Measurements from ENCODE around the gene RASAL2. TPM values are rescaled to one million over a fixed set of nuclear protein-coding genes. Genes with fewer than 3 reads are reported as not detected.

The RASAL2 gene
- total RNA-seq, 1 donor from 2014 or later = 44.2 TPM

GRCh38 chr1:178412400-178412770, 318.5 kb downstream of the RASAL2 start:
- Histone ChIP-seq H3K9ac (ENCODE audit: low read length) (no peak overlapping the region), H3K79me2 (ENCODE audit: insufficient read depth, low read length) (peaks cover 3% of the 10 kb centered on the region), H3K9me3 (ENCODE audit: insufficient read depth, low read depth, low read length) (no peaks in the 10 kb centered on the region), H3K4me3 (ENCODE audit: insufficient read depth, low read depth, low read length) (no peak overlapping the region), H3K4me1 (ENCODE audit: insufficient read depth, low read length) (no peaks in the 10 kb centered on the region), H3K27ac (ENCODE audit: low read depth, low read length) (no peak overlapping the region), H2AFZ (ENCODE audit: low read depth, low read length) (no peak overlapping the region), H3K27me3 (ENCODE audit: insufficient read depth, low read length) (no peaks in the 10 kb centered on the region), H3K36me3 (ENCODE audit: insufficient read depth, low read length) (no peaks in the 10 kb centered on the region), H3K4me2 (ENCODE audit: low read length) (no peak overlapping the region), H4K20me1 (ENCODE audit: insufficient read depth, low read length) (no peaks in the 10 kb centered on the region)
- Mint-ChIP-seq H3K36me3 (ENCODE audit: low read depth, unreplicated experiment) (peaks cover 24% of the 10 kb centered on the region), H3K27ac (ENCODE audit: unreplicated experiment) (no peak overlapping the region), H3K9me3 (ENCODE audit: unreplicated experiment) (peaks cover 12% of the 10 kb centered on the region), H3K4me3 (ENCODE audit: unreplicated experiment) (no peak overlapping the region), H3K4me1 (ENCODE audit: low read depth, unreplicated experiment) (peaks cover 7% of the 10 kb centered on the region), H3K27me3 (ENCODE audit: low read depth, unreplicated experiment) (no peaks in the 10 kb centered on the region)
- FAIRE-seq (no peak), DNase-seq (ENCODE audit: low read depth) (peak; percentile 38)
- no peak for TF ChIP-seq EZH2 (IDR thresholded peaks at IDR 0.05; ENCODE audit: insufficient read depth, low read length)
- no peak for TF ChIP-seq CTCF (IDR thresholded peaks at IDR 0.05; ENCODE audit: insufficient read depth, low read depth, low read length)

- Mint-ChIP-seq H3K27ac (ENCODE audit: unreplicated experiment) (no peak overlapping the region), H3K9me3 (ENCODE audit: unreplicated experiment) (no peaks in the 10 kb centered on the region)
- no peak overlapping the region for H3K4me2 ChIP-seq (ENCODE audit: low read length)
Measured at GRCh38 chr1:178417858-178418257, 324.0 kb downstream of the RASAL2 start.

More at GRCh38 chr1:178417858-178418257, 324.0 kb downstream of the RASAL2 start:
- no peaks in the 10 kb centered on the region for H3K27me3 Mint-ChIP-seq (ENCODE audit: low read depth, unreplicated experiment)
- H2AFZ ChIP-seq (ENCODE audit: low read depth, low read length) = no peak overlapping the region
- no peaks in the 10 kb centered on the region for H4K20me1 ChIP-seq (ENCODE audit: insufficient read depth, low read length)
- no peaks in the 10 kb centered on the region for H3K4me1 ChIP-seq (ENCODE audit: insufficient read depth, low read length)
- no peak overlapping the region for H3K4me3 Mint-ChIP-seq (ENCODE audit: unreplicated experiment)
- H3K27ac ChIP-seq (ENCODE audit: low read depth, low read length) = no peak overlapping the region
- TF ChIP-seq CTCF (IDR thresholded peaks at IDR 0.05; ENCODE audit: insufficient read depth, low read depth, low read length) (no peak), EZH2 (IDR thresholded peaks at IDR 0.05; ENCODE audit: insufficient read depth, low read length) (no peak)
- H3K9ac ChIP-seq (ENCODE audit: low read length) = no peak overlapping the region
- H3K4me1 Mint-ChIP-seq (ENCODE audit: low read depth, unreplicated experiment) = peaks cover 4% of the 10 kb centered on the region
- no peaks in the 10 kb centered on the region for H3K9me3 ChIP-seq (ENCODE audit: insufficient read depth, low read depth, low read length)
- no peaks in the 10 kb centered on the region for H3K36me3 ChIP-seq (ENCODE audit: insufficient read depth, low read length)
- no peaks in the 10 kb centered on the region for H3K36me3 Mint-ChIP-seq (ENCODE audit: low read depth, unreplicated experiment)
- FAIRE-seq (peak; percentile 23), DNase-seq (ENCODE audit: low read depth) (peak; percentile 69)
- H3K27me3 ChIP-seq (ENCODE audit: insufficient read depth, low read length) = no peaks in the 10 kb centered on the region
- H3K4me3 ChIP-seq (ENCODE audit: insufficient read depth, low read depth, low read length) = no peak overlapping the region
- H3K79me2 ChIP-seq (ENCODE audit: insufficient read depth, low read length) = peaks cover 3% of the 10 kb centered on the region
